HG02763 (cell line): Measurements from ENCODE around the gene OR1N2.
"Not testable (repeated sequence)": the region's sequence is repeated elsewhere in the genome, so short reads cannot be mapped to it uniquely, and the experiment has no call there.

Source experiments
- ATAC-seq: cut with Tn5 transposase; IDR thresholded peaks from one replicate; pipeline ENCODE4 v1.9.1; 2021; ENCODE audit warnings: mild to moderate bottlenecking, moderate library complexity; ENCODE audit not compliant: unreplicated experiment

The OR1N2 gene, protein sequence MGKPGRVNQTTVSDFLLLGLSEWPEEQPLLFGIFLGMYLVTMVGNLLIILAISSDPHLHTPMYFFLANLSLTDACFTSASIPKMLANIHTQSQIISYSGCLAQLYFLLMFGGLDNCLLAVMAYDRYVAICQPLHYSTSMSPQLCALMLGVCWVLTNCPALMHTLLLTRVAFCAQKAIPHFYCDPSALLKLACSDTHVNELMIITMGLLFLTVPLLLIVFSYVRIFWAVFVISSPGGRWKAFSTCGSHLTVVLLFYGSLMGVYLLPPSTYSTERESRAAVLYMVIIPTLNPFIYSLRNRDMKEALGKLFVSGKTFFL

DNA sequence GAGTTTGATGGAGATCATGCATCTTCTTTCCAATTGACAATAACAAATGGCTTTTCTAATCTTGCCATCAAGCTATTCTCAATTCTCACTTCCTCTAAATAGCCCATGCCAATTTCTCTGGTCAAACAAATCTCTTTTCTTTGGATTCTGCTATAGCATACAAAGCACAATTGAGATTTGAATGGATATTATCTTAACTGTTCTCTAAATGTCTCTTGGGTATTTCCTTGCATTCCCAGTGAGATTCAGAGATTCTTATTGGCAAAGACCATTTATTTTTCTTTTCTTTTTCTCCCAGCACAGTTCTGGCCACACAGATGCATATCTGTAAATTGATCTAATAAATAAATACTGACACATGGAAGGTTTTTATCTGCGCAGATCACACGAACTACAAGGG is at the start of gene OR1N2:
Gene OR1N2, plus strand, starts transcription at position 301 of the 400 bp plus-strand sequence. CDS start 100 bp downstream, outside the sequence.
- no peak for ATAC-seq

DNA sequence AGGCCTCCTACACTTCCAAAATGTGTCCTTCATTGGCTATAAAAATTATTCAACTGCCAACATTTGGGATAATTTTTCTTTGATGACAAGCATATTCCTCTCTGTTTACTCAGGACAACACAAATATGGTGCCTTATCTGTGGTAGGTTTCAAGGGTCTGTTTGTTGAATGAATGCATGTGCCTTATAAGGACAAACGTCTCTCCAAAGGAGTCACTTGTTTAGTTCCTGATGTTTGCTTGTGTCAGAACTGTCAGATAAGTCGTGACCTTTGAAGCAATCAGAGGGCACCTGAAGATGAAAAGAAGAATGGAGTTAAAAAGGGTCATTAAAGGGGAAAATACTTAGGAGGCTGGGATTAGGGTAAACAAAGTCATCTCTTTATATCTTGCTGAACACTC is 45.9 kb upstream of the OR1N2 start:
- ATAC-seq, result no peak

DNA sequence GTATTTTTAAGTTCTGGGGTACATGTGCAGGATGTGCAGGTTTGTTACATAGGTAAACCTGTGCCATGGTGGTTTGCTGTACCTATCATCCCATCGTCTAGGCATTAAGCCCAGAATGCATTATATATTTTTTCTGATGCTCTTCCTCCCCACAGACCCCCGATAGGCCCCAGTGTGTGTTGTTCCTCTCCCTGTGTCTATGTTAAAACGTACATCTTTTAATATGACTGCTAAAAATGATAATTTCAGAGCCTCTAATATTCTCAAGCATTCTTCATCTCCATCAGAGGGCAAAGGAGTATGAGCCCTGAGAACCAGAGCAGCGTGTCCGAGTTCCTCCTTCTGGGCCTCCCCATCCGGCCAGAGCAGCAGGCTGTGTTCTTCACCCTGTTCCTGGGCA is 42.4 kb upstream of the OR1N2 start, which contains the start of gene OR1J2:
Gene OR1J2, plus strand, starts transcription at position 301 of the 400 bp plus-strand sequence. Its CDS starts 0 bp downstream, at position 301.
- ATAC-seq, result no peak

DNA sequence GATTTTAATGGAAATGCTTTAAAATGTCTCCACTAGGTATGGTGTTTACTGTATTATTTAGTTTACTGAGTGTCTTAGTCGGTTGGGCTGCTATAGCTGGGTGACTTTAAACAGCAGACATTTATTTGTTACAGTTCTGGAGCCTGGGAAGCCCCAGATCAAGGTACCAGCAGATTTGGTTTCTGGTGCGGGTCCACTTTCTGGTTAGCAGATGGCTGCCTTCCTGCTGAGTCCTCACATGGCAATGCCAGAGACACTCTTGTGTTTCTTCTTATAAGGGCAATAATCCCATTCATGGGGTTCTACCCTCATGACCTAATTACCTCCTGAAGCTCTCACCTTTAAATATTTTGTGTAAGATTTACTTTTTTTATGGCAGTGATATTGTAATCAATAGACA is 34.7 kb upstream of the OR1N2 start:
- no peak for ATAC-seq

DNA sequence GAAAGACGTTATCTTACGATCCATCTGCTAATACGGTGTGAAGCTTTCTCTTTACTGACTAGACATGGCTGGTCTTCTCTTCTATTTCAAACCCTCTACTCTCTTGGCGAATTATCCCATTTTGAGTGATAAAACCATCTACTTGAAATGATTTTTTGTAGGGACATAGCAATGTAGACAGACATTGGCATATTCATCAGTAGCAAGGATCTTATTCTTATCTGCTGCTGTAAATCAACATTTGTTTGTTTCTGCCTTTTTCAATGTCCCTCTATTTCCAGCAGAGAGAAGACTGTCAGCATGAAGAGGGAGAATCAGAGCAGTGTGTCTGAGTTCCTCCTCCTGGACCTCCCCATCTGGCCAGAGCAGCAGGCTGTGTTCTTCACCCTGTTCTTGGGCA is 34.1 kb upstream of the OR1N2 start, which contains the start of gene OR1J4:
Gene OR1J4, plus strand, starts transcription at position 301 of the 400 bp plus-strand sequence. Its CDS starts 0 bp downstream, at position 301.
- no peak for ATAC-seq

DNA sequence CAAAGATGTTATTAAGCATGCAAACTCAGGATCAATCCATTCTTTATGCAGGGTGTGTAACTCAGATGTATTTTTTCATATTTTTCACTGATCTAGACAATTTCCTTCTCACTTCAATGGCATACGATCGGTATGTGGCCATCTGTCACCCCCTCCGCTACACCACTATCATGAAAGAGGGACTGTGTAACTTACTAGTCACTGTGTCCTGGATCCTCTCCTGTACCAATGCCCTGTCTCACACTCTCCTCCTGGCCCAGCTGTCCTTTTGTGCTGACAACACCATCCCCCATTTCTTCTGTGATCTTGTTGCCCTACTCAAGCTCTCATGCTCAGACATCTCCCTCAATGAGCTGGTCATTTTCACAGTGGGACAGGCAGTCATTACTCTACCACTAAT is 33.5 kb upstream of the OR1N2 start:
- ATAC-seq, result no peak

DNA sequence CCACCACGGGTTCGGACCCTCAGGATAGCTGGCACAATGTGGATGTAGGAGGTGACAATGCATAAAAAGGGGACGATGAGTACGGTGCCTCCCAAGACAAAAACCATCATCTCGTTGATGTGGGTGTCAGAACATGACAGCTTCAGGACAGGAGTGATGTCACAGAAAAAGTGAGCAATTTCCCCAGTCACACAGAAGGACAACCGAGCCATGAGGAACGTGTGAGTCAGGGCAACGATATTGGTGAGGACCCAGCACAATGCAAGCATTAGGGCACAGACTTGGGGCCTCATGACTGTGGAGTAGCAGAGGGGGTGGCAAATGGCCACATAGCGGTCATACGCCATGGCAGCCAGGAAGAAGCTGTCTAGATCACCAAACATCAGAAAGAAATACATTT is 26.3 kb upstream of the OR1N2 start:
- ATAC-seq, result no peak

DNA sequence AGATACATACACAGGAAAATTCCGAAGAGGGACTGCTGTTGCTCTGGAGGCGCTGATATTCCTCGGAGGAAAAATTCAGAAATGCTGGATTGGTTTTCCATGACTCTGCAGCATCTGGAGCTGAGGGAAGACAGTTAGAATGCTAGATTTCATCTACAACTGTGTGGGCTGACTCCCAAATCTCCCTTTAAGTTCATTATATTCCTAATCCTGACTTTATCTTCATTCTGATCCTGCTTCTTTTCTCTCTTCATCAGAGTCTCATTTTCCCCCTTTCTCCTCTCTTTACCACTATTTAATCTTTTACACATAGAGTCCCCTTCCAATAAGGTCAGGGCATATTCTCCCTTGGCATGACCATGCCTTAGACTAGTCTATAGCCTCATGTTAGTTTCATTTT is 25.7 kb upstream of the OR1N2 start, which contains the start of gene OR1N1:
Gene OR1N1, minus strand, starts transcription at position 101 of the 400 bp plus-strand sequence. Its CDS starts 0 bp downstream, at position 101.
- ATAC-seq, result no peak

DNA sequence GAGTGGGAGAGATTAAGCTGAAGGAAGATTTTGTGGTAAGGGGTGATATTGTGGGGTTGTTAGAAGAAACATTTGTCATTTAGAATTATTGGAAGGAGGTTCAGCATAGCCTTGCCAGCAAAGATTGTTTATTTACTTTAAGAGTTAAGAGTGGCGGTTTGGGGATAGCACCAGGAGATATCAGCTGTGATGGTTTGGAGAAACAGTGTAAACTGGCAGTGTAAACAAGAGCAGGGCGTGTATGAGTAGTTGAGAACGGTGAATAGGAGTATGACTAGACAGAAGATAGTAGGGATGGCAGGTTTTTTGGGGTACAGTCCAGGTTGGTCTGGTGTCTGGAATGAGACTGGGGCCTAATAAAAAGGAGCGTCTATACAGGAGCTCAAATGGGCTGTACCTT is 21.8 kb upstream of the OR1N2 start:
- ATAC-seq, result not testable (repeated sequence)

DNA sequence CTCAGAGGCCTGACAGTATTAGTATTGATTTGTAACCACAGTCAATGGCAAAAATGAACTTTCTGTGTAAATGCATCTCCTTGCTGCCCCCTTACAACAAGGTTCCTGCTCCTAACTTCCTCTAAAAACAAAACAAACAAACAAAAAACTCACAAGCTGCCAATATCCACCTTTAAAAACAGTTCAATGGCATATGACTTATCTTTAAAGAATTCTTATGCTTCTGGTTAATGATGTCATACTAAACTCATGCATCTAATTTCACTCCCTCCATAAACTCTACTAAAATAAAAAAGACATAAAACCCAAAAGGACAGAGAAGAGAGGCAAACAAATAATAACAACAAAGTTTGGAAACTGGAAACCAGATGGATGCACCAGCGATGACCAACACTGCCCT is 16.8 kb upstream of the OR1N2 start:
- no peak for ATAC-seq

DNA sequence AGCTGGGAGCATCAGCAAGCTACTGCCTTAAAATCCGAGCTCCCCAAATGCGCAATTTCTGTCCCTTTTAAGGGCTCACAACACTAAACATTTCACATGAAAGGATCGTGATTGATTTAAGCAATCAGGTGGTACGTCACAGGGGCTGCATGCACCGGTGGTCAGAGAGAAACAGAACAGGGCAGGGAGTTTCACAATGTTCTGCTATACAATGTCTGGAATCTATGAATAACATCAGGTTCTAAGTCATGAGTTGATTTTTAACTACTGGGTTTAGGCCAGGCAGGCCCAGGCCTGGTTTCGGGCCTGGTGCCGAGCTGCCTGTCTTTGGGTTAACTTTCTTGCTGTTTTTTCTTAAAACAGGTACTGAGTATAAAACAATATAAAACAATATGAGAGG is 15.8 kb upstream of the OR1N2 start:
- not testable (repeated sequence) for ATAC-seq

DNA sequence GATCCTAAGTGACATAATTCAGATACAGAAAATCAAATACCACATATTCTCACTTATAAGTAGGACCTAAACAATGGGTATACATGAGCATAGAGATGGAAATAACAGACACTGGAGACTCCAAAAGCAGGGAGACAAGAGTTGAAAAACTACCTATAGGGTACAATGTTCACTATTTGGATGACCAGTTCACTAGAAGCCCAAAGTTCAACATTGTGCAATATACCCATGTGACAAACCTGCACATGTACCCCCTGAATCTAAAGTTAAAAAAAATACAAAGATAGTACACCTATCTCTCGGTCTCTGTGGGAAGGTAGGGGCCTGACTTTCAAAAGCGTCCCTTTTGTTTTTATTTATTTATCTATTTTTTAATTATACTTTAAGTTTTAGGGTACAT is 14.2 kb upstream of the OR1N2 start:
- no peak for ATAC-seq

DNA sequence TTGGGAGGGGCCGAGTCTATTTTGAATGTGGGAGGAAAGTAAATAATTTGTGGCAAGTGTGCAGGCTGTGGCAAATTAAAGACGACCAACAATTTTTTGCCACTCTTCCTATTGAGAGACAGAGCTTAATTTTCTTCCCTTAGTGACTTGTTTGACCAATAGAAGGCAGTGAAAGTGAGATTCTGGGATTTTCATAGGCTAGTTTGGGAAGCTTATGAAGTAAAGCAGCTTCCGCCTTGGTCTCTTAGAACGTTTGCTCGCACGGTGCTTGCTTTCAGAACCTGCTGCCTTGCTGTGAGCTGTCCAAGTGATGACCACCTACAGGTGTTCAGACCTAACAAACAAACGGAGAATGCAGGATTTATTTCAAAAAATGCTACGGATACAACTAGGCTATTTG is 6.7 kb upstream of the OR1N2 start:
- ATAC-seq, result no peak

DNA sequence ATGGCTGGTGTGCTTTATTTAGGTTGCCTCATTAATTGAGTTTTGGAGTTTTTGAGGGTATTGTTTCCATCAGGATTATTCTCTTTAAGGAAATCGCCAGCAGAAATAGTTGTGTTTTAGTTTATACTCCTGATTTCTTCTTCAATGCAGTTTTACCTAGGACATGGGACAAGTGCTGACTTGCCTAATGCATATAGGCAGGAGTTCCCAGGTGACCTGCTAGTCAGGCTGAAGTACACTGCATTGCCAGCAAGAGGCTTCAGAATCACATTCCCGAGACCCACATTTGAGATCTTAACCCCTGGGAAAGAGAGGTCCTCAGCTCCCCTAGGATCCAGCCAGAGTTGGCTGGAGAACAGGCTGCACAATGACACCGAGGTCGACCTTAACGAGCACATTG is 1.5 kb upstream of the OR1N2 start:
- ATAC-seq, result no peak

DNA sequence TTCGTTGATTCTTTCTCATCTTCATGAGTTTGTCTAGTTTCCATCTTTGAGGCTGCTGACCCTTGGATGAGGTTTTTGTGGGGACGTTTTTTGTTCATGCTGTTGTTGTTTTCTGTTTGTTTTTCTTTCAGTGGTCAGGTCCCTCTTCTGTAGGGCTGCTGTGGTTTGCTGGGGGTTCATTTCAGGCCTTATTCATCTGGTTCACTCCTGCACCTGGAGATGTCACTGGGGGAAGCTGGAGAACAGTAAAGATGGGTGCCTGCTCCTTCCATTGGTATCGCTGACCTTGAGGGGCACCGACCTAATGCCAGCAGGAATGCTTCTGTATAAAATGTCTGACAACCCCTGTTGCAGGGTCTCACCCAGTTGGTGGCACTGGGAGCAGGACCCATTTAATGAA is 8.5 kb downstream of the OR1N2 start:
- ATAC-seq, result no peak

DNA sequence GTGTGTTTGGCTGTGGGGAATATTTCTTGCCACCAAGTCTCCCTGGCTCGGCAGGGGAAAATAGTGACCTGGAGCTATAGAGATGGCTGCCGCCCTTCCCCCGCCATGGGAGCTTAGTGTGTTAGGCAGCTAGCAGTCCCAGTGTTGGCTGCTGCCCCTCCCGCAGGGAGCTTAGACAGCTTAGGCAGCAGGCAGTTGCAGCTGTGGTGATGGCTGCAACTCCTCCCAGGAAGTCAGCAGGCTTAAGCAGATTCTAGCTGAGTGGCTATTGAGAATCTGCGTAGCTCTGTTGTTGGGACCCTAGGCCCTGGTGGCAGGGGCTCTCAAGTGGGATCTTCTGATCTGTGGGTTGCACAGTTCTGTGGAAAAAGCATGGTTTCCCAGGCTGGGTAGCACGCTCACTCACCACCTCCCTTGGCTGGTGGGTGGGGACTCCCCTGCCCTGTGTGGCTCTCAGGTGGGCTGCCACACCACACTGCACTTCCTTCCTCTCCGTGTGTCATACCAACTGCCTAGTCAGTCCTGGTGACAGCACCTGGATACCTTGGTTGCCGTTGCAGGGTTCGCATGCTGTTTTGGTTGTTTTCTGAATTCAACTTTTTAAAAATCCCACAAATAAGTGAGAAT is 9.3 kb downstream of the OR1N2 start:
- no peak for ATAC-seq

DNA sequence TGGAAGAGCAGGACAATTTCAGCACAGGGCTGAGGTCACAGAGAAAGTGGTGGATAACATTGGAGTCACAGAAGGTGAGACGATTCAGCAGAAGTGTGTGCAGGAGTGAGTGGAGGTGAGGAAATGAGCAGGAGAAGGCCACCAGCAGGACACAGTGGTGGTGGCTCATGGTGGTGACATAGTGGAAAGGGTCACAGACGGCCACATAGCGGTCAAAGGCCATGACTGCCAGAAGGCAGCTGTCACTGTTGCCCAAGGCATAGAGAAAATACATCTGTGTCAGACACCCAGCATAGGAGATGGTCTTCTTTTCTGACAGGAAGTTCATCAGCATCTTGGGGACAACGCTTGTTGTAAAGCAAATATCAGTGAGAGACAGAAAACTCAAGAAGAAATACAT is 15.0 kb downstream of the OR1N2 start:
- ATAC-seq, result no peak

DNA sequence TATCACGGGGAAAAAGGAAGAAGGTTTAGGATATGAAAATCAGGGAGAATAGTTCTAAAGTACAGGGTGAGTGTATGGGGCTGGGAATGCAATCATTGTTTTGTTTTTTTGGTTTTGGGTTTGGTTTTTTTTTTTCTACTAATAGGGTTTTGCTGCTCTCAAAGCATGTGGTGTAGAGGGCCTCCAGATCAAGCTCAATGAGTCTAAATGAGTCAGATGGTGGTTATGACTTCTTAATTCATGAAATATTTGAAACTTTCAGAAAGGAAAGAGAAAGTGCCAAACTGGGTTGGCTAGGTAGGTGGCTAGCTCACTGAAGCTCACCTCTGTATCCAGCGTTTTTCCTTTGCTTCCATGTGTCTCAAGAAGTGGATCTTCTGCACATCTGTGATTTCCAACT is 19.5 kb downstream of the OR1N2 start:
- ATAC-seq, result no peak

DNA sequence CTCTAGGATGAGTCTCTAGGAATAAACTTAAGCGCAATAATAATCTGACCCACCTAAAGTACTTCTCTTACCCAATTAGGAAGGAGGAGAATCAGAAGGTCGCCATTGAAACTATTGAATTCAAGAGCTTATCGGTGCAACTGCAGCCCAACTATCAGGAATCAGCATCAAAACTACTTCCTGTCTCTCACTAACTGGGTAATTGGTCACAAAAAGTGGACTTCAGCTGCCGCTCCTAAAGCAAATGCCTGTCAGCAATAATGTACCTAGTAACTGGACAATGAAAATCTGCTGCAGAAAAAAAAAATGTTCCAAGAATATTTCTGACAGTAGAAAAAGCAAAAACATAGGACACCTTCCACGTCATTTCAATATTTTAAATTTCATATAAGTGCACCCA is 27.0 kb downstream of the OR1N2 start:
- no peak for ATAC-seq

DNA sequence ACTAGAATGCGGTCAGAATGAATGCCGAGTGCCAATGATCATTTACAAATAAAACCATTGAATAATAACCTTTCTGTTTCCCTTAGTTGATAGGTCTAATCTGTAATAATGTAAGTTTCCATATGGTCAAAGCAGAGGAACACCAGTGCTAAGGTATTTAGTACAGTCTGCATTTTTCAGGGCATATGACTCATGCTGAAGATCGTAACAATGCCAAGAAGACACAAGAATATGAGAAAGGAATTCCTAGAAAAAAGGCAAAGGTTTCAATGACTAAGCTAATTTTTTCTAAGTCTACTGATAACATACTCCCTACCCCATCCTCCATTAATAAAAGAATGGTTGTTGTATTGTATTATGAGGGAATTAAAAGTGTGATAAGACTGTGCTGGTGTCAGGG is 27.4 kb downstream of the OR1N2 start:
- no peak for ATAC-seq

DNA sequence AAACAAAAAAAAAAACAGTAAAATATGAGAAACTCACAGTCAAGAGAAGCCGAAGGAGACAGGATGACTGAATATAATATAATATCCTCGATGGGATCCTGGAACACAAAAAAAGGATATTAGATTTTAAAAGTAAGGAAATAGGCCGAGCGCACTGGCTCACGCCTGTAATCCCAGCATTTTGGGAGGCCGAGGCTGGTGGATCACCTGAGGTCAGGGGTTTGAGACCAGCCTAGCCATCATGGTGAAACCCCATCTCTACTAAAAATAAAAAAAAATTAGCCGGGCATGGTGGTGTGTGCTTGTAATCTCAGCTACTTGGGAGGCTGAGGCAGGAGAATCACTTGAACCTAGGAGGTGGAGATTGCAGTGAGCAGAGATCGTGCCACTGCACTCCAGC is 30.4 kb downstream of the OR1N2 start, which contains the start of gene OR1L8:
Gene OR1L8, minus strand, starts transcription at position 101 of the 400 bp plus-strand sequence. CDS start 14,907 bp downstream, outside the sequence.
- ATAC-seq, result not testable (repeated sequence)
